Osteocyte (in vitro differentiated cells): ENCODE data around the gene EIF4A3. TPM values are rescaled to one million over a fixed set of nuclear protein-coding genes. Genes with fewer than 3 reads are reported as not detected.

Experiments
- DNase-seq: peaks from one replicate; pipeline ENCODE4 v3.0.0; 2021; ENCODE audit warnings: mixed read lengths; ENCODE audit not compliant: unreplicated experiment; ENCODE audit errors: extremely low spot score
- H3K27ac Mint-ChIP-seq: one replicate; pipeline ENCODE4 v1.8.0; 2021; ENCODE audit warnings: mild to moderate bottlenecking, mixed read lengths; ENCODE audit not compliant: unreplicated experiment
- H3K27me3 Mint-ChIP-seq: one replicate; pipeline ENCODE4 v1.8.0; 2021; ENCODE audit warnings: mixed read lengths; ENCODE audit not compliant: unreplicated experiment
- H3K36me3 Mint-ChIP-seq: one replicate; pipeline ENCODE4 v1.8.0; 2021; ENCODE audit warnings: mixed read lengths; ENCODE audit not compliant: unreplicated experiment
- H3K4me1 Mint-ChIP-seq: one replicate; pipeline ENCODE4 v1.8.0; 2021; ENCODE audit warnings: mixed read lengths; ENCODE audit not compliant: unreplicated experiment
- H3K4me3 Mint-ChIP-seq: one replicate; pipeline ENCODE4 v1.8.0; 2021; ENCODE audit warnings: mild to moderate bottlenecking, moderate library complexity, mixed read lengths; ENCODE audit not compliant: unreplicated experiment
- H3K9me3 Mint-ChIP-seq: one replicate; pipeline ENCODE4 v1.8.0; 2021; ENCODE audit warnings: mixed read lengths; ENCODE audit not compliant: unreplicated experiment
- total RNA-seq: library from RNA; stranded (reverse); gene quantifications from 2 replicates; pipeline ENCODE4 v1.2.1, GENCODE V29; 2021
- TF ChIP-seq, protein P1 (sequence below): fragments of 200-600 bp; sonication (generic); IDR thresholded peaks from 2 replicates; pipeline ENCODE4 v1.5.0; 2021; ENCODE audit warnings: antibody characterized with exemption, mild to moderate bottlenecking, moderate library complexity

The EIF4A3 gene
- total RNA-seq, 1 donor from 2014 or later: 85.7 TPM

DNA sequence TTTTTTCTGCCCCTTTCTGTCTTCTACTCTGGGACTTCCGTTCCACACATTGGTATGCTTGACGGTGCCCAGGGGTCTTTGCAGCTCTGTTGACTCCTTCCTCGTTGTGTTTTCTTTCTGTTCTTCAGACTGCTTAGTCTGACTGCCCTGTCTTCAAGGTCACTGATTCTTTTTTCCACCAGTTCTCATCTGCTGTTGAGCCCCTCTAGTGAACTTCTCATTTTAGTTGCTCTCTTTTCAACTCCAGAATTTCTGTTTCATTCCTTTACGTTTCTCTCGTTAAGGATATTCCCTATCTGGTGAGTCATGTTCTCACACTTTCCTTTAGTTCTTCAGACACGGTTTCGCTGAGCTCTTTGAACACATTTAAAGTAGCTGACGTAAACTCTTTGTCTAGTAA is 31.8 kb downstream of the EIF4A3 start:
- Mint-ChIP-seq H3K27me3 (peaks cover 11% of the 10 kb centered on the region), H3K27ac (no peak overlapping the region), H3K9me3 (peaks cover 9% of the 10 kb centered on the region), H3K36me3 (peaks cover 6% of the 10 kb centered on the region), H3K4me3 (no peak overlapping the region), H3K4me1 (no peaks in the 10 kb centered on the region)
- no peak for DNase-seq
- TF ChIP-seq, protein P1, sequence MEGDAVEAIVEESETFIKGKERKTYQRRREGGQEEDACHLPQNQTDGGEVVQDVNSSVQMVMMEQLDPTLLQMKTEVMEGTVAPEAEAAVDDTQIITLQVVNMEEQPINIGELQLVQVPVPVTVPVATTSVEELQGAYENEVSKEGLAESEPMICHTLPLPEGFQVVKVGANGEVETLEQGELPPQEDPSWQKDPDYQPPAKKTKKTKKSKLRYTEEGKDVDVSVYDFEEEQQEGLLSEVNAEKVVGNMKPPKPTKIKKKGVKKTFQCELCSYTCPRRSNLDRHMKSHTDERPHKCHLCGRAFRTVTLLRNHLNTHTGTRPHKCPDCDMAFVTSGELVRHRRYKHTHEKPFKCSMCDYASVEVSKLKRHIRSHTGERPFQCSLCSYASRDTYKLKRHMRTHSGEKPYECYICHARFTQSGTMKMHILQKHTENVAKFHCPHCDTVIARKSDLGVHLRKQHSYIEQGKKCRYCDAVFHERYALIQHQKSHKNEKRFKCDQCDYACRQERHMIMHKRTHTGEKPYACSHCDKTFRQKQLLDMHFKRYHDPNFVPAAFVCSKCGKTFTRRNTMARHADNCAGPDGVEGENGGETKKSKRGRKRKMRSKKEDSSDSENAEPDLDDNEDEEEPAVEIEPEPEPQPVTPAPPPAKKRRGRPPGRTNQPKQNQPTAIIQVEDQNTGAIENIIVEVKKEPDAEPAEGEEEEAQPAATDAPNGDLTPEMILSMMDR: no peak

DNA sequence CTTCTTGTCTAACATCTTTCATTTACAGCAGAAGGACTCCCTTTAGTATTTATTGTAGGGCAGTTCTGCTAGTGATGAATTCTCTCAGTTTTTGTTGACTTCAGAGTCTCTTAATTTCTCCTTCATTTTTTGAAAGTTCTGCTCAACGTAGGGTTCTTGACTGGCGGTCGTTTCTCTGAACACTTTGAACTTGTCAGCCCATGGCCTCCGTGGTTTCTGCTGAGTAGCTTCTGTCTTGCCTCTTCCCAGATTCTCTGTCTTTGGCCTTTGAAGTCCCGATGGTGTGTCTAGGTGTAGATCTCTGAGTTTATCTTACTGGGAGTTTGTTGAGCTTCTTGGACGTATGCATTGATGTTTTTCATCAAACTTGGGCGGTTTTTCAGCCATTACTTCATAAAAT is 32.2 kb downstream of the EIF4A3 start:
- Mint-ChIP-seq H3K4me3 (no peak overlapping the region), H3K36me3 (peaks cover 6% of the 10 kb centered on the region), H3K9me3 (peaks cover 9% of the 10 kb centered on the region), H3K27ac (no peak overlapping the region), H3K4me1 (no peaks in the 10 kb centered on the region), H3K27me3 (peaks cover 11% of the 10 kb centered on the region)
- no peak for DNase-seq
- TF ChIP-seq, protein P1: no peak

DNA sequence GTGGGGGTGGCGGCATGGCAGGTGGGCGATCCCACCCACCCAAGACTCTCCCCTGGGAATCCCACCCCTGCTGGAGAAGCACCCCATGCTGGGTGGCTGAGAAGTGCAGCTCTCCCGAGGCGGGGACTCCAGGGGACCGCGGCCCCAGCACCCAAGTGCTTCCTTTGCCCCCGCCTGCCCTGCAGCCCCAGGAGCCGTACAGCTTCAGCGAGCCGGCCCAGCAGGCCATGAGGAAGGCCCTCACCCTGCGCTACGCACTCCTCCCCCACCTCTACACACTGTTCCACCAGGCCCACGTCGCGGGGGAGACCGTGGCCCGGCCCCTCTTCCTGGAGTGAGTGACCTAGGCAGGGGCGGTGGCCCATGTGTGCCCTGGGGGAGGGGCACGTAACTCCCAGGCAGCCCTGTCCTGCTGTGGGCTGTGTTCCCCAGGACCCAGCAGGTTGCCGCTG is 33.9 kb downstream of the EIF4A3 start:
- no peak overlapping the region for H3K4me3 Mint-ChIP-seq
- H3K27ac Mint-ChIP-seq: no peak overlapping the region
- peaks cover 11% of the 10 kb centered on the region for H3K27me3 Mint-ChIP-seq
- peaks cover 9% of the 10 kb centered on the region for H3K9me3 Mint-ChIP-seq
- no peak for DNase-seq
- no peaks in the 10 kb centered on the region for H3K4me1 Mint-ChIP-seq
- TF ChIP-seq, protein P1: no peak
- H3K36me3 Mint-ChIP-seq: peaks cover 6% of the 10 kb centered on the region

DNA sequence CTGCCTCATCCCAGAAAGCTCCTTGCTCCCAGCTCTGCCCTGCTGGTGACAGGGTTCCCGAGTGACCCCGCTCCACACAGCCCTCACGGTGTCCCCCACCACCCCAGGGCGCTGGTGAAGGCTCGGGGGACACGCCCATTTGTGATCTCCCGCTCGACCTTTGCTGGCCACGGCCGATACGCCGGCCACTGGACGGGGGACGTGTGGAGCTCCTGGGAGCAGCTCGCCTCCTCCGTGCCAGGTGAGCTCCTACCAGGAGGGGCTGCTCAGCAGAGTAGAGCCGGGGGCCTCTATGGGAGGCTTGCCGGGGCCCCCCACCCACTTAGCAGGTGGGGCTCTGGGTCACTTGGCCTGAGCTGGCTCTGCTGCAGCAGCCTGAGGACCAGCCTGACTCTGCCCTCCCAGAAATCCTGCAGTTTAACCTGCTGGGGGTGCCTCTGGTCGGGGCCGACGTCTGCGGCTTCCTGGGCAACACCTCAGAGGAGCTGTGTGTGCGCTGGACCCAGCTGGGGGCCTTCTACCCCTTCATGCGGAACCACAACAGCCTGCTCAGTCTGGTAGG is 34.4 kb downstream of the EIF4A3 start:
- Mint-ChIP-seq H3K4me1 (no peaks in the 10 kb centered on the region), H3K27me3 (peaks cover 11% of the 10 kb centered on the region), H3K36me3 (peaks cover 6% of the 10 kb centered on the region), H3K27ac (no peak overlapping the region), H3K9me3 (peaks cover 9% of the 10 kb centered on the region), H3K4me3 (no peak overlapping the region)
- no peak for DNase-seq
- TF ChIP-seq, protein P1: no peak

DNA sequence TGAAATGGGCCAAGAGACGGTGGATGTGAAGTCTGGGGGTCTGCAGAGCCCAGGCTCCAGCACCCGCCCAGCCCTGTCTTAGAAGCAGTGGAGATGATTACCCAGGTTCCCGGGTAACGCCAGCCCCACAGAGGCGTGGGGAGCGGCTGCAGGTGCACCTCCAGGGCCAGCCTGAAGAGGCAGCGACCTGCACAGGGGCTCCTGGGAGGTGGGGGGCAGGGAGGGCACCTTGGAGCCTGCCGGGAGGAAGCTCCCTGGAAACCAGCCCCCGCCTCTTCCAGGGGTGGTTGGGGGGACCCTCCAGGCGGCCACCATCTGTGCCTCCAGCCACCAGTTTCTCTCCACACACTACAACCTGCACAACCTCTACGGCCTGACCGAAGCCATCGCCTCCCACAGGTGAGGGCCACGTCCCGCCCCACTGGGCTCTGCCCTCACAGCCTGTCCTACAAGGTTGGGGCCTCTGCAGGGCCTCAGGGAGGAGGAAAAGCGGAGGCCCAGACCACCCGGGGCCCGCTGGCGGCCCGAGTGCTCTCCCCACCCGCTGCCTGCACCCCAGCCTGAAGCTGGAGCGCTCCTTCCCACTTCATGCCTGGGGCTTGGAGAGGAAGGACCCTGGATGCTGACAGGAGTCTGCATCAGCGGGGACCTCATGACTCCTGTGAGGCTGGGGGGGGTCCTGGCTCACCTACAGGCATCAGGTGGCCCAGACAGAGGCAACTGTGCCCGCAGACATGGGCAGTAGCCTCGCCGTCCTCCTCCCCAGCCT is 35.0 kb downstream of the EIF4A3 start:
- Mint-ChIP-seq H3K9me3 (peaks cover 9% of the 10 kb centered on the region), H3K27me3 (peaks cover 11% of the 10 kb centered on the region), H3K4me3 (no peak overlapping the region), H3K4me1 (no peaks in the 10 kb centered on the region), H3K27ac (no peak overlapping the region), H3K36me3 (peaks cover 6% of the 10 kb centered on the region)
- DNase-seq: no peak
- TF ChIP-seq, protein P1: no peak
